ENCODE measurements around the gene NDUFA6. TPM values are rescaled to one million over a fixed set of nuclear protein-coding genes. Genes with fewer than 3 reads are reported as not detected.

NDUFA6 gene
- total RNA-seq, 1 experiment from 2014 or later: 119 TPM

- TSS peak; percentile 35 for BruUV-seq (replicated peaks)
- H3K36me3 ChIP-seq (ENCODE audit: control insufficient read depth, insufficient read depth, low read length): no peaks in the 10 kb centered on the region; the same call in 1 of the 2 replicates
- peak; percentile 94 to 96 for DNase-seq
- no peaks in the 10 kb centered on the region for H3K9me3 ChIP-seq
- peak within 1 kb of the TSS; percentile 89 for H3K27ac Mint-ChIP-seq (ENCODE audit: unreplicated experiment)
- ChIA-PET CTCF (interaction anchor here (0.8 to 1.5 kb wide), 3 partner anchors 20 to 145 kb away, joined by 3 to 4 read pairs (median 4); partner anchors contain the start of genes CENPM and NDUFA6), POLR2A (interaction anchor here (0.5 to 0.9 kb wide), 6 partner anchors 9 to 124 kb away, joined by 3 to 10 read pairs (median 4); partner anchors contain the start of genes CENPM and WBP2NL)
- peaks cover 5% of the 10 kb centered on the region for H3K4me1 Mint-ChIP-seq (ENCODE audit: low read depth, unreplicated experiment)
- no peaks in the 10 kb centered on the region for H3K27me3 ChIP-seq (replicated peaks; ENCODE audit: control insufficient read depth, insufficient read depth, low read length)
- H3K27me3 Mint-ChIP-seq (ENCODE audit: insufficient read depth, unreplicated experiment): no peaks in the 10 kb centered on the region
- peak within 1 kb of the TSS; percentile 70 for H3K4me3 ChIP-seq (ENCODE audit: low read depth, low read length)
- H3K36me3 Mint-ChIP-seq (ENCODE audit: insufficient read depth, unreplicated experiment): peaks cover 10% of the 10 kb centered on the region
- H3K4me1 ChIP-seq: peaks cover 26% of the 10 kb centered on the region
- H3K4me3 Mint-ChIP-seq (ENCODE audit: unreplicated experiment): peak within 1 kb of the TSS; percentile 92
- intact Hi-C loops (cut with micrococcal nuclease; ENCODE audit: unreplicated experiment): loop anchor here (1.0 to 10.0 kb wide), 6 partner anchors 9 to 544 kb away; partner anchors contain the start of genes CENPM, PMM1, POLDIP3 and SEPTIN3
- H3K9me3 Mint-ChIP-seq (ENCODE audit: unreplicated experiment): no peaks in the 10 kb centered on the region
- TF ChIP-seq, protein P1, sequence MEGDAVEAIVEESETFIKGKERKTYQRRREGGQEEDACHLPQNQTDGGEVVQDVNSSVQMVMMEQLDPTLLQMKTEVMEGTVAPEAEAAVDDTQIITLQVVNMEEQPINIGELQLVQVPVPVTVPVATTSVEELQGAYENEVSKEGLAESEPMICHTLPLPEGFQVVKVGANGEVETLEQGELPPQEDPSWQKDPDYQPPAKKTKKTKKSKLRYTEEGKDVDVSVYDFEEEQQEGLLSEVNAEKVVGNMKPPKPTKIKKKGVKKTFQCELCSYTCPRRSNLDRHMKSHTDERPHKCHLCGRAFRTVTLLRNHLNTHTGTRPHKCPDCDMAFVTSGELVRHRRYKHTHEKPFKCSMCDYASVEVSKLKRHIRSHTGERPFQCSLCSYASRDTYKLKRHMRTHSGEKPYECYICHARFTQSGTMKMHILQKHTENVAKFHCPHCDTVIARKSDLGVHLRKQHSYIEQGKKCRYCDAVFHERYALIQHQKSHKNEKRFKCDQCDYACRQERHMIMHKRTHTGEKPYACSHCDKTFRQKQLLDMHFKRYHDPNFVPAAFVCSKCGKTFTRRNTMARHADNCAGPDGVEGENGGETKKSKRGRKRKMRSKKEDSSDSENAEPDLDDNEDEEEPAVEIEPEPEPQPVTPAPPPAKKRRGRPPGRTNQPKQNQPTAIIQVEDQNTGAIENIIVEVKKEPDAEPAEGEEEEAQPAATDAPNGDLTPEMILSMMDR (IDR thresholded peaks at IDR 0.05; ENCODE audit: insufficient read depth in 1 of 2, low read depth in 1 of 2, low read length in 1 of 2, severe bottlenecking in 1 of 2, unreplicated experiment in 1 of 2): no peak
These were observed 19.8 kb downstream of the NDUFA6 start, which contains the start of gene NAGA for GRCh38 chr22:42070517-42071422. Gene NAGA, minus strand, starts transcription at chr22:42070812. Its CDS starts 515 bp downstream, at chr22:42070297.

- Mint-ChIP-seq H3K4me1 (ENCODE audit: low read depth, unreplicated experiment) (peaks cover 3% of the 10 kb centered on the region), H3K27ac (ENCODE audit: unreplicated experiment) (peak overlapping the region; percentile 89), H3K9me3 (ENCODE audit: unreplicated experiment) (no peaks in the 10 kb centered on the region), H3K27me3 (ENCODE audit: insufficient read depth, unreplicated experiment) (no peaks in the 10 kb centered on the region), H3K36me3 (ENCODE audit: insufficient read depth, unreplicated experiment) (peaks cover 6% of the 10 kb centered on the region), H3K4me3 (ENCODE audit: unreplicated experiment) (peak overlapping the region; percentile 92)
- no peaks in the 10 kb centered on the region for H3K9me3 ChIP-seq
- ChIA-PET POLR2A (interaction anchor here (0.6 to 1.5 kb wide), 2 partner anchors 10 to 18 kb away, joined by 6 to 8 read pairs; partner anchors contain the start of gene SMDT1), CTCF (interaction anchor here (1.5 kb wide), 1 partner anchor 123 kb away, joined by 4 read pairs; the partner anchor contains the start of gene CENPM)
- TF ChIP-seq, protein P1 (IDR thresholded peaks at IDR 0.05; ENCODE audit: insufficient read depth in 1 of 2, low read depth in 1 of 2, low read length in 1 of 2, severe bottlenecking in 1 of 2, unreplicated experiment in 1 of 2): no peak
- peak overlapping the region; percentile 70 for H3K4me3 ChIP-seq (ENCODE audit: low read depth, low read length)
- TSS peak; percentile 74 for BruUV-seq (replicated peaks)
- H3K4me1 ChIP-seq: peaks cover 25% of the 10 kb centered on the region
- no peak for DNase-seq
- intact Hi-C loops (cut with micrococcal nuclease; ENCODE audit: unreplicated experiment): loop anchor here (1.0 to 10.0 kb wide), 6 partner anchors 9 to 545 kb away; partner anchors contain the start of genes CENPM, PMM1, POLDIP3 and SEPTIN3
- no peaks in the 10 kb centered on the region; the same call in 1 of the 2 replicates for H3K36me3 ChIP-seq (ENCODE audit: control insufficient read depth, insufficient read depth, low read length)
- no peaks in the 10 kb centered on the region for H3K27me3 ChIP-seq (replicated peaks; ENCODE audit: control insufficient read depth, insufficient read depth, low read length)
These were observed 20.6 kb downstream of the NDUFA6 start for GRCh38 chr22:42069801-42070516.

GRCh38 chr22:42068291-42068690 is 22.3 kb downstream of the NDUFA6 start:
- no peaks in the 10 kb centered on the region for H3K4me1 Mint-ChIP-seq (ENCODE audit: low read depth, unreplicated experiment)
- H3K9me3 Mint-ChIP-seq (ENCODE audit: unreplicated experiment): no peaks in the 10 kb centered on the region
- Histone ChIP-seq H3K36me3 (ENCODE audit: control insufficient read depth, insufficient read depth, low read length) (no peaks in the 10 kb centered on the region; the same call in 1 of the 2 replicates), H3K27me3 (replicated peaks; ENCODE audit: control insufficient read depth, insufficient read depth, low read length) (no peaks in the 10 kb centered on the region), H3K4me3 (ENCODE audit: low read depth, low read length) (no peak overlapping the region), H3K9me3 (no peaks in the 10 kb centered on the region), H3K4me1 (peaks cover 15% of the 10 kb centered on the region)
- no peak overlapping the region for H3K27ac Mint-ChIP-seq (ENCODE audit: unreplicated experiment)
- peaks cover 7% of the 10 kb centered on the region for H3K36me3 Mint-ChIP-seq (ENCODE audit: insufficient read depth, unreplicated experiment)
- DNase-seq: no peak
- no peak overlapping the region for H3K4me3 Mint-ChIP-seq (ENCODE audit: unreplicated experiment)
- CTCF ChIA-PET: no interaction called here
- no TSS peak for BruUV-seq (replicated peaks)
- TF ChIP-seq, protein P1 (IDR thresholded peaks at IDR 0.05; ENCODE audit: insufficient read depth in 1 of 2, low read depth in 1 of 2, low read length in 1 of 2, severe bottlenecking in 1 of 2, unreplicated experiment in 1 of 2): no peak
- intact Hi-C loops (cut with micrococcal nuclease; ENCODE audit: unreplicated experiment): no loop called here
- POLR2A ChIA-PET: no interaction called here
- no peaks in the 10 kb centered on the region for H3K27me3 Mint-ChIP-seq (ENCODE audit: insufficient read depth, unreplicated experiment)

All from Caco-2 (cell line).